OCI-LY7 (cell line): ENCODE measurements around the gene SELENBP1.

Experiments used
- EZH2phosphoT487 ChIP-seq: fragments of 200-600 bp; sonication (generic); IDR thresholded peaks from 2 replicates; pipeline ENCODE4 v1.6.1; 2018; ENCODE audit warnings: low read depth, borderline replicate concordance, mild to moderate bottlenecking, mixed run types, antibody characterized with exemption, low read length, moderate library complexity, mixed read lengths
- TF ChIP-seq, protein P1 (sequence below): fragments of 200-600 bp; sonication (generic); conservative IDR thresholded peaks from 2 replicates; pipeline ENCODE4 v1.5.1; 2014; ENCODE audit warnings: mild to moderate bottlenecking, antibody characterized with exemption, low read length, moderate library complexity, mixed read lengths

DNA sequence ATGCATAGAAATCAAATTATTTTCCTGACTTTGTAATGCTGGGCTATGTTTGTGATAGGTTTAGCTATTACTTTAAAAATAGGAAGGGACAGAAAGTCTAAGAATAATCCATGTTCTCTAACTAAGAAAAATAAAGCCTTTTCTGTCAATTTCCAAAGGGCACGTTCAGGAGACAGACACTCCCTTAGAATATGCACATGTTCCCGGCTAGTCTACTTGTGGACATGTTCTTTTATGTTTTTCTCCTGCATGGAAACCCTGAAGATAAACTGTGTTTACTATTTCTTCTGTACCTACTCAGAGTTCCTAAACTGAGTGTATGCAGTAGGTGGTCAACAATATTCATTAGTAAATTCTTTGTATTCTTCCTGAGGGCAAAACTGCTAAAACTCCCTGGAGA, 39.4 kb upstream of the SELENBP1 start:
- TF ChIP-seq, protein P1, sequence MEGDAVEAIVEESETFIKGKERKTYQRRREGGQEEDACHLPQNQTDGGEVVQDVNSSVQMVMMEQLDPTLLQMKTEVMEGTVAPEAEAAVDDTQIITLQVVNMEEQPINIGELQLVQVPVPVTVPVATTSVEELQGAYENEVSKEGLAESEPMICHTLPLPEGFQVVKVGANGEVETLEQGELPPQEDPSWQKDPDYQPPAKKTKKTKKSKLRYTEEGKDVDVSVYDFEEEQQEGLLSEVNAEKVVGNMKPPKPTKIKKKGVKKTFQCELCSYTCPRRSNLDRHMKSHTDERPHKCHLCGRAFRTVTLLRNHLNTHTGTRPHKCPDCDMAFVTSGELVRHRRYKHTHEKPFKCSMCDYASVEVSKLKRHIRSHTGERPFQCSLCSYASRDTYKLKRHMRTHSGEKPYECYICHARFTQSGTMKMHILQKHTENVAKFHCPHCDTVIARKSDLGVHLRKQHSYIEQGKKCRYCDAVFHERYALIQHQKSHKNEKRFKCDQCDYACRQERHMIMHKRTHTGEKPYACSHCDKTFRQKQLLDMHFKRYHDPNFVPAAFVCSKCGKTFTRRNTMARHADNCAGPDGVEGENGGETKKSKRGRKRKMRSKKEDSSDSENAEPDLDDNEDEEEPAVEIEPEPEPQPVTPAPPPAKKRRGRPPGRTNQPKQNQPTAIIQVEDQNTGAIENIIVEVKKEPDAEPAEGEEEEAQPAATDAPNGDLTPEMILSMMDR = no peak
- no peak for TF ChIP-seq EZH2phosphoT487
